Lower lobe of right lung (tissue), 2 donors: Measurements from ENCODE around the gene KRTAP12-2. TPM values are rescaled to one million over a fixed set of nuclear protein-coding genes. Genes with fewer than 3 reads are reported as not detected.

ENCODE experiments used
- ATAC-seq, 2 donors: fragments of 200-7000 bp; cut with Tn5 transposase; one replicate each; pipeline ENCODE4 v1.9.1; 2020 to 2022; ENCODE audit warnings: mild to moderate bottlenecking in 2 of 2, moderate library complexity in 2 of 2
- DNase-seq: peaks from one replicate; pipeline ENCODE4 v3.0.0-alpha.2; 2020
- H3K27ac ChIP-seq: fragments of 200-600 bp; one replicate; pipeline ENCODE4 v1.8.0; 2022
- H3K27me3 ChIP-seq: fragments of 200-600 bp; one replicate; pipeline ENCODE4 v1.8.0; 2022; ENCODE audit warnings: low read depth
- H3K36me3 ChIP-seq: fragments of 200-600 bp; one replicate; pipeline ENCODE4 v1.8.0; 2022; ENCODE audit warnings: mild to moderate bottlenecking
- H3K4me1 ChIP-seq: fragments of 200-600 bp; one replicate; pipeline ENCODE4 v1.8.0; 2022
- H3K4me3 ChIP-seq: fragments of 200-600 bp; one replicate; pipeline ENCODE4 v1.8.0; 2022; ENCODE audit warnings: mild to moderate bottlenecking
- H3K9me3 ChIP-seq: fragments of 200-600 bp; one replicate; pipeline ENCODE4 v1.8.0; 2022
- intact Hi-C: fragments of 100-400 bp; cut with DNase I; formaldehyde crosslinking; loops from one replicate; pipeline ENCODE4 v1.11.0; 2022
- total RNA-seq: library from RNA; stranded (reverse); fragmentation: NEBNext Ultra II Directional; extraction: Animal tissue kit (Norgen Biotek cat#: 25700); gene quantifications from one replicate; pipeline ENCODE4 v1.2.1, GENCODE V29; 2021
- TF ChIP-seq, protein P1 (sequence below): fragments of 200-600 bp; IDR thresholded peaks from one replicate; pipeline ENCODE4 v1.8.0; 2022; ENCODE audit warnings: antibody characterized with exemption, mild to moderate bottlenecking
- donor health status: DM: no; HTN: yes; CAD: no; lungs with severe emphysema.

Gene KRTAP12-2
- total RNA-seq, 1 donor from 2014 or later, result not detected

DNA sequence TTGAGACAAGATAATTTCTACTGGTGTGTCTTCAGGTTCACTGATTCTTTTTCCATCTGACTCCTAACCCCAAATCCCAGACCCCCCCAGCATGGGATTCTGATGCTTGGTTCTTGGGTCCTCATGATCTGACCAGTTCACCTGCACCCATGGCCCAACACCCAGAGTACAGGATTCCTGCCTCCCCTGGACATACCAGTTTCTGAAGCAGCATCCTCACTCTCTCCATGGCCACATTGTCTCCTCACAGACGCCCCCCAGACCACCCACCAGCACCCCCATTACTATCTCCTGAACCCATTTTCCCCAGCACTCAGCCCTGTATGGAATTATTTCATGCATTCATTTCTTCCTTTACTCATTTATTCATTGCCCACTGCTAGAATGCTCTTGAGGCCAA, 9.9 kb downstream of the KRTAP12-2 start:
- DNase-seq (no peak), ATAC-seq (no peak)
- no peak overlapping the region for H3K4me3 ChIP-seq
- TF ChIP-seq, protein P1, sequence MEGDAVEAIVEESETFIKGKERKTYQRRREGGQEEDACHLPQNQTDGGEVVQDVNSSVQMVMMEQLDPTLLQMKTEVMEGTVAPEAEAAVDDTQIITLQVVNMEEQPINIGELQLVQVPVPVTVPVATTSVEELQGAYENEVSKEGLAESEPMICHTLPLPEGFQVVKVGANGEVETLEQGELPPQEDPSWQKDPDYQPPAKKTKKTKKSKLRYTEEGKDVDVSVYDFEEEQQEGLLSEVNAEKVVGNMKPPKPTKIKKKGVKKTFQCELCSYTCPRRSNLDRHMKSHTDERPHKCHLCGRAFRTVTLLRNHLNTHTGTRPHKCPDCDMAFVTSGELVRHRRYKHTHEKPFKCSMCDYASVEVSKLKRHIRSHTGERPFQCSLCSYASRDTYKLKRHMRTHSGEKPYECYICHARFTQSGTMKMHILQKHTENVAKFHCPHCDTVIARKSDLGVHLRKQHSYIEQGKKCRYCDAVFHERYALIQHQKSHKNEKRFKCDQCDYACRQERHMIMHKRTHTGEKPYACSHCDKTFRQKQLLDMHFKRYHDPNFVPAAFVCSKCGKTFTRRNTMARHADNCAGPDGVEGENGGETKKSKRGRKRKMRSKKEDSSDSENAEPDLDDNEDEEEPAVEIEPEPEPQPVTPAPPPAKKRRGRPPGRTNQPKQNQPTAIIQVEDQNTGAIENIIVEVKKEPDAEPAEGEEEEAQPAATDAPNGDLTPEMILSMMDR, result no peak
- no peaks in the 10 kb centered on the region for H3K36me3 ChIP-seq
- peaks cover 27% of the 10 kb centered on the region for H3K27me3 ChIP-seq
- intact Hi-C loops, result no loop called here
- no peaks in the 10 kb centered on the region for H3K9me3 ChIP-seq
- H3K4me1 ChIP-seq, result no peaks in the 10 kb centered on the region
- no peak overlapping the region for H3K27ac ChIP-seq

DNA sequence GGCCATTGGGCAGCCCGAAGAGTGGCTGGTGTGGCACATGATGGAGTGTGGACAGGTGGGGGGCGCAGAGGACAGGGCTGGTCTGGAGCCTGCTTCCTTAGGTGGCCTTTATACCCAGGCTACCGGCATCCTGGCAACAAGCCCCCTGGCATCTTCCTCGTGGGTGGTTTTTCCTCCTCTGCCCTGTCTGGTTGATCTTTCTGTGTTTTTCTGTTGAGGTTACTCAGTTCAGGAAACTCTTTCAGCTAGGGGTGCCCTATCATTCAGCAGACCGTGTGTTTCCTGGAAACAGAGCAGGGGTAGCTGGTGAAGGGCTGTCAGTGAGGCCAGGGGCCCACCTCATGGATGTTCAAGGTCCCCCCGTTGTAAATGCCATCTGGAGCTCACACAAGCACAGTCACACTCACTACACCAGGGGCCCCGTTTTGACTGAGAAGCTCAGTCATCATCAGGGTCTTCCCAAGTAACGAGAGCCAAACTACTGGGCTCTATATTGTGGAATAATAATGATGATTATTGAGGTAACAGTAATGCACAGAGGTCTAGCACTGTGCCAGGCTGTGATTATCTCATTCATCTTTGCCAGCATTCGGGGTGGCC, 12.1 kb downstream of the KRTAP12-2 start, which contains the start of gene KRTAP12-4:
TSS of gene KRTAP12-4 (minus strand) at position 84 of the 600 bp plus-strand sequence. CDS start at position 39, 45 bp downstream.
- H3K27ac ChIP-seq, result no peak within 1 kb of the TSS
- TF ChIP-seq, protein P1, result no peak
- no peaks in the 10 kb centered on the region for H3K4me1 ChIP-seq
- H3K9me3 ChIP-seq, result no peaks in the 10 kb centered on the region
- intact Hi-C loops, result no loop called here
- DNase-seq (no peak), ATAC-seq (no peak)
- H3K27me3 ChIP-seq, result peaks cover 27% of the 10 kb centered on the region
- H3K4me3 ChIP-seq, result no peak within 1 kb of the TSS
- no peaks in the 10 kb centered on the region for H3K36me3 ChIP-seq

DNA sequence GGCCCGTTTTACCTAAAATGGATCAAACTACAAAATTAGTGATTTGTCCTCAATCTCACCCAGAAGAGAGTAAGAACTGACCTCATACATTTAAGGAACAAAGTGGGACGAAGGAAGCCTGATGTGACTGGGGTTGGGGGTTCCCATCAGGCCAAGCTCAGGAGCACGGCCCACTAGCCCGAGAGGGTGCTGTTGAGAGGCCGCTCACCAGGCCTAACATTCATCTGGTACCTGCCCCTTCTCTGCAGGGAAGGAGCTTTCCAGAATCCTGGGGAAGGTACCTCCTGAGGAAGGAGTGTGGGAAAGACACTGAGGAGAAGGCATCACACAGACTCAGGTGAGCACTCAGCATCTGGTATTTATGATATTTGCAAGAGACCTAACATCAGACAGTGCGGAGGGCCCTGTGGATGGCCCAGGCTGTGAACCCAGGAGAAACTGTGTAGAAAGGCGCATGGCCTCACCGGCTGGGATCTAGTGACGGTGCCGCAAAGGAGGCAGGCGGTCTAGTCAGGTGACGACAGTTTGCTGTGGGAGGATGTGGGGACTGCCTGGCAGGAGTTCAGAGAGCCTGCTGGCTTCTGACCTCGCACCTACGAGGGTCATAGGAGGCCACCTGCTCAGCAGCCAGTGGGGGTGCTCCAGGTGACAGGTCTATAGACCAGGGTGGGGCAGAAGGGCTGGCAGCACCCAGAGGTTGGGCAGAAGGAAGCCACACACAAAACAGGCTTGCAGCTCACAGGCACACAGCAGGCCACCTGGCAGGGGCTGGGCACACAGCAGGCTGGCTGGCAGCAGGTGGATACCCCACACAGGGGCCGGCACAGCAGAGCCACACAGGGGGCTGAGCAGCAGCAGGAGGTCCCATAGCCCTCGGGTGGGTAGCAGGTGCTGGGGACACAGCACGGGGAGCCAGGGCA, 12.8 kb downstream of the KRTAP12-2 start:
- intact Hi-C loops, result no loop called here
- DNase-seq (no peak), ATAC-seq (peak in 1 of 2 donors; percentile 4)
- H3K27me3 ChIP-seq, result peaks cover 20% of the 10 kb centered on the region
- no peak overlapping the region for H3K27ac ChIP-seq
- TF ChIP-seq, protein P1, result no peak
- H3K9me3 ChIP-seq, result no peaks in the 10 kb centered on the region
- H3K36me3 ChIP-seq, result no peaks in the 10 kb centered on the region
- H3K4me1 ChIP-seq, result no peaks in the 10 kb centered on the region
- no peak overlapping the region for H3K4me3 ChIP-seq

DNA sequence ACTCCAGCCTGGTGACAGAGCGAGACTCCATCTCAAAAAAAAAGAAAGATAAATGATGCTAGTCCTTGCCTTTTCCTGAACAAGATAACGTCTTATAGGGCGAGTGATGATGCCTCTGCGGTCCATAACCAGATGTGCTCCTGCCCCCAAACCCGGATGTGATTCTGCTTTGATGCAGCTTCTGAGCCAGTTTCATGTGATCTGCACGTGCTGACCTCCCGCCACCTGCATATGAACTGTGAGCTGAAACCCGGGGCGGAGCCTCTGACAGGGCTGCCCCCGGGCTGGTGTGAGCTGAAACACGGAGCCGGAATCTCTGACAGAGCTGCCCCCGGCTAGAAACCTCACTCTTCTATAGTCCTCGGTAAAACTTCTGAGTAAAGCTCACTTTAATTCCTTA, 13.6 kb downstream of the KRTAP12-2 start:
- DNase-seq (no peak), ATAC-seq (no peak)
- intact Hi-C loops, result no loop called here
- no peak overlapping the region for H3K4me3 ChIP-seq
- H3K36me3 ChIP-seq, result no peaks in the 10 kb centered on the region
- H3K27ac ChIP-seq, result no peak overlapping the region
- TF ChIP-seq, protein P1, result no peak
- H3K4me1 ChIP-seq, result no peaks in the 10 kb centered on the region
- H3K27me3 ChIP-seq, result peaks cover 14% of the 10 kb centered on the region
- H3K9me3 ChIP-seq, result no peaks in the 10 kb centered on the region

DNA sequence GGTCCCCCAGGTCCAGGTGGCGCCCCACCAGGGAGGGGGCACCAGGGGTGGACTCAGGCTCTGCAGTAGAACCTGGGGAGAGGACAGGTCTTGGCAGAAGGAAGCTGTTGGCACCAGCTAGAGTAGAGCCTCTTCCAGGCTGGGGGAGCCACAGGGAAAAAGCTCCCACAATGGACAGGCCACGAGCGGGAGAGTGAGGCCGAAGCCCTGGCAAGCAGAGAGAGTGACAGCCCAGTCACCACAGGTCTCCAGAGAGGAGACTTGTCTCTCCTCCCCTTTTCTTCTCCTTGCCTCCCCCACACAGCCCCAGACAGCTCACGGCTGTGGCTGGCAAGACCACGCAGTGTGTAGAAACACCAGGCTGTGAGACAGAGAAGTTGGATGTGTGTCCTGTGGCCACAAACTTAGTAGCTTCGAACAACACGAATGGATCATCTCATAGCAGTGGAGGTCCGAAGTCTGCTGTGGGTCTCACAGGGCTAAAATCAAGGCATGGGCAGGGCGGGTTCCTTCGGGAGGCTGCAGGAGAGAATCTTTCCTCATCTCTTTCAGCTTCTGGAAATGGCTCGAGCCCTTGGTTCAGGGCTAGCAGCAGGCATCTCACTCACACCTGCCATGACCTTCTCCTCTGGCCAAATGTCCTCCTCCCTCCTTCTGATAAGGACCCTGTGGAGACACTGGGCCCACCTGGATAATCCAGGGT, 15.6 kb downstream of the KRTAP12-2 start:
- ATAC-seq (no peak), DNase-seq (no peak)
- Histone ChIP-seq H3K27ac (no peak overlapping the region), H3K4me1 (no peaks in the 10 kb centered on the region), H3K4me3 (no peak overlapping the region), H3K36me3 (no peaks in the 10 kb centered on the region), H3K27me3 (peaks cover 3% of the 10 kb centered on the region), H3K9me3 (no peaks in the 10 kb centered on the region)
- TF ChIP-seq, protein P1, result no peak
- intact Hi-C loops, result no loop called here
